HG02571 (cell line): ENCODE measurements around the gene CFAP53.
"Not testable (repeated sequence)": the region's sequence is repeated elsewhere in the genome, so short reads cannot be mapped to it uniquely, and the experiment has no call there.

ENCODE experiments used
- ATAC-seq: cut with Tn5 transposase; IDR thresholded peaks from one replicate; pipeline ENCODE4 v1.9.1; 2021; ENCODE audit warnings: mild to moderate bottlenecking, moderate library complexity; ENCODE audit not compliant: unreplicated experiment

CFAP53 gene

GRCh38 chr18:50266248-50266704, at the start of gene CFAP53:
Gene CFAP53, minus strand, starts transcription at chr18:50266495. Its CDS starts 91 bp downstream, at chr18:50266404.
- peak; percentile 64 for ATAC-seq

DNA sequence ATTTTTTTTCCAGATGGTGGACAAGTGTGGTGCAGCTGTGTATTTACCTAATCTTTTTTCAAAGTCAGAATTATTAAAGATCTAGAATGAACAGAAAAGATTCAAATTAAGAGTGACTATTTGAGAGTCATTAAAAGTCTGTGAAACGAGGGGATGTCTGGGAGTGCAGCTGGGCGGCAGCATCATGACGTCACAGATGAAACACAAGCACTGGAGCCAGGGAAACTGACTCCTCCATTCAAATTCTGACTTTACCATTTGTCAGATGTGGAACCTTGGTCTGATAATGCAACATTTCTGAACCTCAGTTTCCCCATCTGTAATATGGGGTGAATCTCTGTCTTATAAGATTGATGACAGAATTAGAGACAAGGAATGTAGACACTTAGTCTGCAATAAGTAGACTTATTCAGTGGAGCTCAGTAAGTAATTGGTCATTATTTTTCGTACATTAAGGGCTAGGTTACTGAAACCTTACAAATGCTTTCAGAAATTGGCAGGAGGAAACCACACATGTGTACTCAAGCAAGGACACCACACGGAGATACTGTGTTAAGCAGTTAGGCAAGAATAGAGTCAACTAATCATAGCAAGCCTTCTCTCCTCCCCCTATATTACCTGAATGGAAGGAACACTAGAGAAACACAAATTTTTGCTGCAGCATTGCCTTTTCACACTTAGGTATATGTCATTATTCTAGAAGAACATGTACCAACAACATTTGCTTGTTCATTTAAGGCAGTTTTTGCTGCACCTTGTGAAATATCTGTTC, 49.0 kb upstream of the CFAP53 start:
- peak; percentile 67 for ATAC-seq

DNA sequence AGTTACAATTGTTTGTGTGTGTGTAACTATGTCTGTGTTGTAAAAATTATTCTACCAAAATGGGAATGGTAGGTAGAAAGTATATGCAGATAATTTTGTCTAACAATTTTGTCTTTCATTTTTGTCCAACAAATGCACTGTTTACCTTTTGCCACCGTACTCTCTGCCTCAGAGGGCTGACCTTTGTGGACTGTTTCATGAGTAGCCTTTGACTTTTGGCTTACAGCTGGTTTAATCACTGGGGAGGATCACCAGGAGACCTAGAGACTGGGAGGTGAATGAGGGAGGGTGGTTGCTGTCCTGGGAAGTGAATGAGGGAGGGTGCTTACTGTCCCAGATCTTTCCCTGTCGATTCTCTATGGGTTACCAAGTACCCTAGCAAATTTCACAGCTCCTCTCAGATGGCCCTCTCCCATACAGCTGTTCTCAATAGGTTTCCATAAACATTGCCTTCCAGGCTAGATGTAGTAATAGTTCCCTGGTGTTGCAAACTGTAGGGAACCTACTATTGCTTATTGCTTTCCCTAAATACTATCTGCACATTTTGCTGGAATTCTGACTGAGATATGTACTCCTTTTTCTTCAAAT, 47.7 kb upstream of the CFAP53 start:
- no peak for ATAC-seq

DNA sequence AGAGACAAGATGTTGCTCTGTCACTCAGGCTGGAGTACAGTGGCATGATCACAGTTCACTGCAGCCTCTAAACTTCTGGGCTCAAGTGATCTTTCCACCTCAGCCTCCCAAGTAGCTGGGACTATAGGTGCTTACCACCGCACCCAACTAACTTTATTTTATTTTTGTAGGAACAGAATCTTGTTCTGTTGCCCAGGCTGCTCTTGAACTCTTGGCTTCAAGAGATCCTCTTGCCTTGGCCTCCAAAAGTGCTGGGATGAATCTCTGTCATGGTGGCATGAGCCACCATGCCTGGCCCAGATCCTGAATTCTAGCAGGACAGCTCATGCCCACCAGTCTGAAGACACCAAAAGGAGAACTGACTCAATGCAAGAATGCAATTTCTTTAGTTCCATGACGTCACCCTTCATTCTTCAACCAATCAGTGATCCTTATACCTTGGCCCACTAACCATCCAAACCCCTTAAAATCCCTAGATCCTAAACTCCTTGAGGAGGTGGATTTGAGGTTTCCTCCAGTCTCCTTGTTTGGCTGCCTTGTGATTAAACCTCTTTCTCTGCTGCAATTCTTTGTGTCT, 46.8 kb upstream of the CFAP53 start:
- peak; percentile 30 for ATAC-seq

DNA sequence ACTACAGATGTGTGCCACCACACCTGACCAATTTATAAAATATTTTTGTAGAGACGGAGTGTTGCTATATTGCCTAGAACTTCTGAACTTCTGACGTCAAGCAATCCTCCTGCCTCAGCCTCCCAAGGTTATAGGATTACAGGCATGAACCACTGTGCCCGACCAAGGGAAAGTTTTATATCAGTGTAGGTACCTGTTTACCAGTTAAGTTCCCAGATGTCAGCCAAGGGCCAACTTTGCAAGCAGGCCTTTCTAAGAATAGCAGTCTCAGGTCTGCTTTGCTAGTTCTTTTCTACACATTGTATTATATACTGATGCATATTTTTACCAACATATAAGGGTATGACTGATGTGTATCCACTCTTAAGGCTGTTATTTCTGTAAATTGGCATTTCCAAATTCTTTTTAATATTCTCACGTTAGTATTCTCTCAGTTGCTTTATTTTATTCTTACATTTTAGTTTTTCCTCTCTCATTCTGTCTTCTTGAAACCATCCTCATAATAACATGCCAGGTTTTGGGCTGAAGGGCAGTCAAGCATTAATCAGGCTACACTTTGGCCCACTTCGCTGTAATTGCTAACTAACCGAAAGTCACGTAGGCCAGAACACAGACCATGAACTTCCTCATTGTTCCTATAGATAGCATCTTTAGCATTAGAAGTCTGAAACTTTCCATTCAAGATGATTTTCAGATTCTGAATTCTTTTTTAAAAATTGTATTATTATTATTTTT, 46.2 kb upstream of the CFAP53 start:
- peak; percentile 65 for ATAC-seq

DNA sequence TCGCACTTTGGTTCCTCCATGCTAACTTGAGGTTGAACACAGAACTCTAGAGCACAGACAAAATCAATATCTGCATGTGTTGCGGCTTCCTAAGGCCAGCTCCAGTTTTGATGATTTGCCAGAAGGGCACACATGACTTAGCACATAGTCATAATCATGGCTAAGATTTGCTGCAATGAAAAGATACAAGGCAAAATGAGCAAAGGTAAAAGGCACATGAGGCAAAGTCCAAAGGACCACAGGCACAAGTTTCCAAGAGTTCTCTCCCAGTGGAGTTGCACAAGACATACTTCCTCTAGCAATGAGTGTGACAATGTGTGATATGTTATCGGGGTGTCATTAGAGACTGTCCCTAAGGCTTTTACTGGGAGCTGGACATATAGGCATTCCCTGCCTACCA, 45.4 kb upstream of the CFAP53 start:
- no peak for ATAC-seq

- no peak for ATAC-seq
Observed at GRCh38 chr18:50310080-50310479, 43.8 kb upstream of the CFAP53 start.

GRCh38 chr18:50308851-50309250, 42.6 kb upstream of the CFAP53 start:
- not testable (repeated sequence) for ATAC-seq

DNA sequence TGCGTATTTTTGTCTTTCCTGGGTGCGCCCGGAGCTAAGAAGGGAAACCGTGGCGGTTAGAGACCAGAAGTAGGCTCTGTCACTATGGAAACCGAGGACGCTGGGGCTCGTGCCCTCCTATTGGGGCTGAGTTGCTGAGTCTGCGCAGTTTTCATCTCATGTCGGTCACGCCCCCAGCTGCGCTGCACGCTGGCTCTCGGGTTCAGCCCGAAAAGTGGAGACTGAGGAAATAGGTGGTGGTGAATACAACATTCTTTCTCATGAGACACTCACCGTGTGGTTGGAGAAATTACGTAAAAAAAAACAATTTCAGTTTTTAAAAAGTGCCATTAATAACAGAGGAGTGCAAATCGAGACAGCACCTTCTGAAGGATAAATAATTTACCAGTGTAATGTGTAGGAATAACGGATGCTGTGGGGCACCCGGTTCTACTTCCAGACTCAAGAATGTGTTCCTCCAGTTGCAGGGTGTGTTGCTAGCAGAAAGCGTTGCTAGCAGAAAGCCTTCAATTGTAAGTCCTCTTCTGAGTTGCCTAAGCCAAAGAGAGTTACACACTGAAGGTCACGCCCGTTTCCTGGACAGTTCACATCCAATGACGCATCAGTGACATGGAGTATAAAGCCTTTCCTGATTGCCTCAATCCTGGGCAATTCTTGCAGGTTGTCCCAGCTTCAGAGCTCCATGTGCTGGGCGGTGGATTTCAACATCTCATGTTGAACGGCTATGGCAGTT, 41.6 kb upstream of the CFAP53 start:
- ATAC-seq, result peak; percentile 94

DNA sequence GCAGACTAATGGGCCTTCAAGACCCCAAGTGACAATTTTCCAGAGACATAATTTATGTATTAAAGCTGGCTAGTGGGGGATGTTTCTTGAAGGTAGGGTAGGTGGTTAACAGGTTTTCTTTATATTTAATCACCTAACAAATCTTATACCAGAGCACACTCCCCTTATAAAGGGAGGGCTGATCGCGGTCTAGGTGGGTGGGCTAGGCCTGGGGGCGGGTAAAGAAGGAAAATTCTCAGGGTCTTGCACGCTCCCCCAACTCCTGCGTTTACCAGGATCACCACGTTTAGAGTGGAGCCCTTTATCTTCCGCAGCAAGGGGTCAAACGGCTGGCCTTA, 41.1 kb upstream of the CFAP53 start:
- no peak for ATAC-seq

GRCh38 chr18:50306944-50307343, 40.6 kb upstream of the CFAP53 start:
- ATAC-seq, result no peak

DNA sequence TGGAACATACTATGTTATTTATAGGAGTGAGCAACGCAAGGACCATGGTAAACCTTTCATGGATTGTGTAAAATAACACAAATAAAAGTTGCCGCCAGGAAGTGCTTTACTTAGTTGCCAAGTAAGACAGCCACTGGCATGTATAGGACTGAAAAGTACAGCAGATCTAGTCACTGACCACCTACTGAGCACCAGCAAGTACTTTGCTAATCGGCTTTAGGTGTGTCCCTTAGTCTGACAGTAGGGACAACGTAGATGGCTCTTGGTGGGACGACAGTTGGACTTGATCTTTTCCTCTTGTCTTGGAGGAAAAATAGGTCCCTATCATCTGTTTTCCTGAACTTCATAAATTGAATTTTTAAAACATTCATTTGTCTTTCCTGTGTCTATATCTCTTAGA, 34.8 kb upstream of the CFAP53 start:
- ATAC-seq, result no peak

DNA sequence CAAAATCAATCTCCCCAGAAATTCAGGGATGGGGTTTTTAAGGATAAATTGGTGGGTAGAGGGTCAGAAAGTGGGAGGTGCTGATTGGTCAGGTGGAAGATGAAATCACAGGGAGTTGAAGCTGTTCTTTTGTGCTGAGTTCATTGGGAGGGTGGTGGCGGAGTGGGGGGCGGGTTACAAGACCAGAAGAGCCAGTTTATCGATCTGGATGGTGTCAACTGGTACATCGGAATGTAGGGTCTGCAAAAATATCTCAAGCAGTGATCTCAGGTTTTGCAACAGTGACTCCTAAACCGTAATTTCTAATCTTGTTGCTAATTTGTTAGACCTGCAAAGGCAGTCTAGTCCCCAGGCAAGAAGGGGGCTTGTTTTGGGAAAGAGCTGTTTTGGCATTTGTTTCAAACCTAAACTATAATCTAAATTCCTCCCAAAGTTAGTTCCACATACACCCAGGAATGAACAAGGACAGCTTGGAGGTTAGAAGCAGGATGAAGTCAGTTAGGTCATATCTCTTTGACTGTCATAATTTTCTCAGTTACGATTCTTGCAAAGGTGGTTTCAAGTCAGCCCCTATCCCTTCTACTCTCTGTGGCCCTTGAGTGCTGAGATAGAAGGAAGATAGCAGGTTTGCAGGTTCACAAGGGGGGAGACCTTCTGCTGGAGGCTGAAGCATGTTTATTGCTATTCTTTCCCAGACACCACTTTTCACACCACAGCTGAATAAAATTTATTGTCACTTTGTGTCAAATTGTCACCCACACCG, 33.5 kb upstream of the CFAP53 start:
- no peak for ATAC-seq

DNA sequence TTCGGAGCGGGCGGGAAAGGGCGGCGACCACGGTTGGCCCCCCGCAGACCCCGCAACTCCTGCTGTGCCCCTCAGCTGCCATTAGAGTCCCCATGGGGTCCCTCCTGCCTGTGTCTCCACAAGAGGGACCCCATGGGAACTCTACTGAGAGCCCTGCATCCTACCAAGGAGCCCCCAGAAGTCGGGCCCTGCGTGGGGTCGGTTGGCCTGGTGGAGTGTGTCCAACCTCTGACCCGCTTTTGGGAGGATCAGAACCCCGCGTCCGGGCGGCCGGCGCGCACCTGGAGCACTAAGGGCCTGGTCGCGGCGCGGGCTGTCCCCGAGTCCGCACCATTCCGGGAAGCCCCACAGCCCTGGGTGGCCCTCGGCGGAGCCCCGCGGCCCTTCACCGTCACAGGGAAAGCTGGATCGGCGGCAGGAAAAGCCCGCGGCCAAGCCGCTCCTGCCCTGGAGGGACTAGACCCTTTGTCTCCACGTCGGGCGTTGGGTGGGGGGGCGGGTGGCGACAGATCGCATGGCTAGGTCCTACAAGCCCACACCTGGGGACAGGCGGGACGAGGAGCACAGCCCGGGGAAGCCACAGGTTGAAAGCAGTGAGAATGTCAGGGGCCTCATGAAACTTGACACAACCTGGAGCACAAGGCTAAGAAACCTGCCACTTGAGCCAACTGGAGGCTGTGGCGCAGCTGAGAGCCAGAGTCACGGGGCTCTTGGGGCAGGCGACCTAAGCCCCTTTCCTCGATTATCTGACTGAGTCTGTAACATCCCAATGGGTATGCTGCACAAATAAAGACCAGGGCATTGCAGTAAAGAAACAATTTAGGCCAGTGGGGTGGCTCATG, 32.4 kb upstream of the CFAP53 start:
- ATAC-seq, result no peak

DNA sequence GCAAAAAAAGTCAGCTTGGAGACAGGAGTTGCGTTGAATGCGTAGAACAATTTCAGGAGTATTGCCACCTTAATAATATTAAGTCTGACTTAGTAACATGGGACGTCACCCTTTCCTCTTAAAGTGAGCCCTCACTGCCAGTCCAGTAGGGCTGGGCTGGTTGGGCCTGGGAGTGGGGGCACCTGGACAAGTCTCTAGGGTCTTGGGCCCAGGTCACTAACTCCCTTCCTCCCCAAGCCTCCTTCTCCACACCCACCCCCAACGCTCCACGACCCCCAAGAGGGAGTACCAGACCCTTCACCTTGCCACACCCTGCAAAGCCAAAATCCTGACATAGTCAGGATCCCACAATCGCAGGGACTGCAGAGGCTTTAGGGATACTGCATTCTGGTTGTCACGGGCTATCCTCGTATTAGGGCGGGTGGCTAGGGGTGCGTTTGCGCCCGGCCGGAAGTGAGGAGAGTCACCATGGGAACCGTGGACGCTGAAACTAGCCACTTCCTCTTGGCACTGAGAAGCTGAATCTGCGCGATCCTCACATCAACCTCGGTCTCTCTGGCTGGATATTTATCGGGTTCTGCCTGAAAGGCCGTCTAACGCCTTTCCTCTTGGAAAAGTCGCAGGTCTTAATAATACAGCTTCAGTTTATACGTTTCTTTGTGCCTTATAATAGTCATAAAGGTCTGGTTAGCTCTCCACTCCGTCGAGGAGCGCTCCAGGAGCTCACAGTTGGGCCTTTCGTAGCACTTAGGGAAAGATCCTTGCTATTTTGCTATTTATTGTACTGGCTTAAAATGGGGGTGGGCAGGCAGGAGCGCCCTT, 31.5 kb upstream of the CFAP53 start:
- ATAC-seq, result peak; percentile 100

DNA sequence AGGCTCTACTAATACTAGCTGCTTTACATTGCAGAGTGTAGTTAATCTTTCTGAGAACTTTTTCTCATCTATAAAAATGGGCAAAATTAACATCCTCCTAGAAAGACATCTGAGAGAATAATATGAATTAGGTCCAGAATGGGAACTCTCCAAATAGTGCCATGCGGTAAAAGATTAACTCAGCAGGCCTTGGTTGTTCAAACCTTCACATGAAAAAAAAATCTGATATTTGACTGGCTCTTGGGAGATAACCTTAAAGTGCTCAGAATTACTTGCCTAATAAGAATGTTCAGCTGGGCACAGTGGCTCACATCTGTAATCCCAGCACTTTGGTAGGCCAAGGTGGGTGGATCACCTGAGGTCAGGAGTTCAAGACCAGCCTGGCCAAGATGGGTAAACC, 26.7 kb upstream of the CFAP53 start:
- ATAC-seq, result no peak

DNA sequence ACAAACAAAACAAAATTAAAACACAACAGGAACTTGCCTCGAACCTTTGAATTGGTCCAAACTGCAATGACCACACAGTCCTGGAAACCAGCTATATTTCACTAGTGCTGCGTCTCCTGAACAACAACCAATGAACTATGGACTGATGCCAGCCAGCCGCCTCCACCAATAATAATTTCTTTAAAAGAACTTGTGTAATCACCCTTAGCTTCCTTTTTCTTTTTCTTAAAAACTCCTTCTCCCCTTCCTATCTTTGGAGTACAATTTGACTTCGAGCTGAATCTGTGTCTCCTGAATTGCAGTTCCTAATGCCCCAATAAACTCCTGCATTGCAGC, 22.8 kb upstream of the CFAP53 start:
- no peak for ATAC-seq

DNA sequence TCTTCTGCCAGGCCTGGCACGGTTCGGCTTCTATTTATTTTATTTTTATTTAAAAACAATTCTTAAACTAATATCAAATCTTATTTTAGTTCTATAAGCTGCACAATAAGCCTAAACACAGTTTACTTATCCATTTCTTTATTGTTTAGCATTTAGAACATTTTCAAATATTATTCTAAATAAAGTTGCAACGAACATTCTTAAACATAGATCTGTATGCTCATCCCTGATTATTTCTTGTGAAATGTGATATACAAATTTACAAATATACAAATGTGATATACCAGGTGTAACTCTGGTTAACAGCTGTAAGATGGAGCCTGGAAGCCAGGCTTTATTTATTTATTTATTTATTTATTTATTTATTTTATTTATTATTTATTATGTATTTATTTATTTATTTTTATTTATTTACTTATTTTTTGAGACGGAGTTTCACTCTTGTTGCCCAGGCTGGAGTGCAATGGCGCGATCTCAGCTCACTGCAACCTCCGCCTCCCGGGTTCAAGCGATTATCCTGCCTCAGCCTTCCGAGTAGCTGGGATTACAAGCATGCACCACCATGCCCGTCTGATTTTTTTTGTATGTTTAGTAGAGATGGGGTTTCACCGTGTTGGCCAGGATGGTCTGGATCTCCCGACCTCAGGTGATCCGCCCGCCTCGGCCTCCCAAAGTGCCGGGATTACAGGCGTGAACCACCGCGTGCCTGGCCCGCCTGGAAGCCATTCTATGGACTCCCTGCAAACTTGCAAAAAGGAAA, 22.2 kb upstream of the CFAP53 start:
- ATAC-seq, result not testable (repeated sequence)
